ENCODE results near the gene APBA3.

The APBA3 gene

DNA sequence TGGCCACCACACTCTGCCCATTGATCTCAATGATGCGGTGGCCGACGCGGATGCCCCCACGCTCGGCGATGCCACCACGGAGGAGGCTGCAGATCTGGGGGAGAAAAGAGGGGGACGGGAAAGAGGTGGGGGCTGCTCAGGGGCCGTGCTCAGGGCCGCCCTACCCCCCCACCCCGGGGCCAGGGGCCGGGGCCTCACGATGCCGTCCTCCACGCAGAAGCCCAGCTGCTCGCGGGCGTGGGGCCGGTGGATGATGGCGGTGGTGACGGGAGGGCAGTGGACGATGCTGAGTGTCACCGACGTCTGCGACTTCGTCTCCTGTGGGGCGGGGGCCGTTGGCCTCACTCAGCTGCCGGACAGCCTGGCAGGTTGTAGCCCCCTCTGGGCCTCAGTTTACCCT lies 10.3 kb downstream of the APBA3 start:
- DNase-seq (ENCODE audit: low read depth in 3 of 3, low spot score in 1 of 3): no peak

DNA sequence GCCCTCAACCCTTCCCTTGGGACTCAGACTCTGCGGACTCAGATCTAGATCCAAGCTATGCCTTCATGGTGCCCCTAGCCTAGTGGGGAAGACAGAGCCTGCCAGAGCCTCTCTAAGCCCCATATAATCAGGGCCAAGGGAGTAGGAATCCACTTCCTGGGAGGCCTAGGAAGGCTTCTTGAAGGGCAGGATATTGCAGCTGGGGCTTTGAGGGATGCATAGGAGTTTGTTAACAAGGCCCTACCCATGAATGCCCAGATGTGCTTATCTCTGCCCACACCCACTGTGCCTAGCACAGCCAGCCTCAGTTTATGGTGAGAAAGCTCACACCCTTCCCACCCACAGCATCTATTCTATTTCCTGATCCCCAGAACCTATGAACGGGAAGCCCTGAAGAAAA lies 11.3 kb downstream of the APBA3 start:
- DNase-seq (ENCODE audit: low read depth in 3 of 3, low spot score in 1 of 3): no peak

DNA sequence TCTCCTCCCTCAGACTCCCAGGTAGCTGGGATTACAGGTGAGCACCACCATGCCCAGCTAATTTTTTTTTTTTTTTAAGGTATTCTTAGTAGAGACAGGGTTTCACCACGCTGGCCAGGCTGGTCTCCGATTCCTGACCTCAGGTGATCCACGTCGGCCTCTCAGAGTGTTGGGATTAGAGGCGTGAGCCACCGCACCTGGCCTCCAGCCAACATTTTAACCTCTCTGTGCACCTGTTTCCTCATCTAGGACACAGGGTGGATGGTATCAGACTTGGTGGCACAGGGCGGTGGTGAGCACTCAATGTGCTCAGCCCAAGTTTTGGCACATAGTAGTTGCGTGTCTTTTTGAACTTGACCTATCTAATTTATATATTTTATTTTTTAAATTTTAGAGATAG lies 12.5 kb downstream of the APBA3 start:
- DNase-seq (ENCODE audit: low read depth in 3 of 3, low spot score in 1 of 3): no peak

DNA sequence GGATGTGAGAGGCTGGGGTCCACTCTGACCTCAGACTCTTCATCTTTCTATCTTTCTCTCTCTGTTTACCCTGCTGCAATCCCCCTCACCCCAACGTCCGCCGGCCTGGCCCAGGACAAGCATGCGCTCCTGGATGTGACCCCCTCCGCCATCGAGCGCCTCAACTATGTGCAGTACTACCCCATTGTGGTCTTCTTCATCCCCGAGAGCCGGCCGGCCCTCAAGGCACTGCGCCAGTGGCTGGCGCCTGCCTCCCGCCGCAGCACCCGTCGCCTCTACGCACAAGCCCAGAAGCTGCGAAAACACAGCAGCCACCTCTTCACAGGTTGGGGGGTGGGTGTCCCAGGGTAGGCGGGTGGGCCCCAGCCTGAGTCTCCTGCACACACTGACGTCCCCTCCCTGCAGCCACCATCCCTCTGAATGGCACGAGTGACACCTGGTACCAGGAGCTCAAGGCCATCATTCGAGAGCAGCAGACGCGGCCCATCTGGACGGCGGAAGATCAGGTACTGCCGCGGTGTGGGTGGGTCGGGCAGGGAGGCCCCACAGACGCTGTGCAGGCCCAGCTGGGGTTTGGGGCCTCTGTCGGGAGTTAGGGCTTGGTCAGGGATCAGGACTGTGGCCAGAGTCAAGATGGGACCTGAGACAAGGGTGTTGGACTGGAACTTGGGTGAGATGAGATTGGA lies 15.0 kb downstream of the APBA3 start:
- no peak for DNase-seq (ENCODE audit: low read depth in 3 of 3, low spot score in 1 of 3)

DNA sequence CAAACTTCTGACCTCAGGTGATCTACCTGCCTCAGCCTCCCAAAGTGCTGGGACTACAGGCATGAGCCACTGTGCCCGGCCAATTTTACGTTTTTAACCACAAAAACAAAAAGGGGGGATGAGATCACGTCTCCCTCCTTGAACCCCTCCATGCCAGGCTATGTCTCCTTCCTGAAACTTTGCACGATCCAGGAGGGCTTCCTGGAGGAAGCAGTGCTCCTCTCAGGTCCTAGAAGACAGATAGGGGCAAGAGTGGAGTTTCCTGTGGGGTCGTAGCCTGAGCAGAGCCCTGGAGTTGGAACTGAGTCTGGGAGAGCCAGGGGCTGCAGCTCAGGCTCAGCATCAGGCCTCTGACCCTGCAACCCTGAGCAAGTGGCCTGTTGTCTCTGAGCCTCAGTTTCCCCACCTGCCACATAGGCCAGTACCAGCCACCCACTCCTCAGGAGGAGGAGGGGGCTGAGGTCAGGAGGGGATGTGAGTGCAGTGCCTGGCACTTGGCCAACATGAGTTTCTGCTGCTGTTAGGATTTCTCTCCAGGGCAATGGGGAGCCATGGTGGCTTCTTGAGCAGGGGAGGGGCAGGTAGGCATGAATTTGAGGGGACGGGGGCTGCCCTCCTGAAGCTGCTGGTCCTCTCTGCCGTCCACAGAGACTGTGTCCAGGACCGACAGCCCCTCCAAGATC lies 16.0 kb downstream of the APBA3 start:
- no peak for DNase-seq (ENCODE audit: low read depth in 3 of 3, low spot score in 1 of 3)

DNA sequence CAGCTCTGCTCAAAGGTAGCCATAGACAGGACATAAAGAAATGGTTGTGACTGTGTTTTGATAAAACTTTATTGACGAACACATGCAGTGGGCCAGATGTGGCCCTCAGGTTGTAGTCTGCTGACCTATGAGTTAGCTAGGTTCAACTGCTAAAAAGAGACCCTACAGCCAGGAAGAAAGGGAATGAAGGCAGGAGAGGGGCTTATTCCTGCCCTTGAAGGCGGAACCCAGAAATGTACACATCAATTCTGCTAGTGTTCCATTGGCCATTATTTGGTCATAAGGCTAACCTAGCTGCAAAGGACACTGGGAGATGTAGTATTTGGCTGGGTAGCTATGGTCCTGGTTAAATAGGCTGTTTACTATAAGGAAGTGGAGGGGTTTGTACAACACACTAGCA lies 18.0 kb downstream of the APBA3 start:
- no peak for DNase-seq (ENCODE audit: low read depth in 3 of 3, low spot score in 1 of 3)

DNA sequence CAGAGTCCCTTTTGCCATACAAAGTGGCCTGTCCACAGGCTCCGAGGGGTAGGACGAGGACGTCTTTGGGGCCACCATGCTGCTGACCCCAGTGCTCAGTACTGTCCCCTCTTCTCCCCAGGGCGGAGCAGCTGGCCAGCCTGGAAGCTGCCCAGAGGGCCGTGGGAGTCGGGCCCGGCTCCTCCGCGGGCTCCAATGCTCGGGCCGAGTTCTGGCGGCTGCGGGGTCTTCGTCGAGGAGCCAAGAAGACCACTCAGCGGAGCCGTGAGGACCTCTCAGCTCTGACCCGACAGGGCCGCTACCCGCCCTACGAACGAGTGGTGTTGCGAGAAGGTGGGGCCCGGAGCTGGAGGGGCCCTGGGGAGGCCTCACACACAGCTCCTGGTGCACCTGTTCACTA lies 21.1 kb downstream of the APBA3 start:
- DNase-seq (ENCODE audit: low read depth in 3 of 3, low spot score in 1 of 3): no peak

DNA sequence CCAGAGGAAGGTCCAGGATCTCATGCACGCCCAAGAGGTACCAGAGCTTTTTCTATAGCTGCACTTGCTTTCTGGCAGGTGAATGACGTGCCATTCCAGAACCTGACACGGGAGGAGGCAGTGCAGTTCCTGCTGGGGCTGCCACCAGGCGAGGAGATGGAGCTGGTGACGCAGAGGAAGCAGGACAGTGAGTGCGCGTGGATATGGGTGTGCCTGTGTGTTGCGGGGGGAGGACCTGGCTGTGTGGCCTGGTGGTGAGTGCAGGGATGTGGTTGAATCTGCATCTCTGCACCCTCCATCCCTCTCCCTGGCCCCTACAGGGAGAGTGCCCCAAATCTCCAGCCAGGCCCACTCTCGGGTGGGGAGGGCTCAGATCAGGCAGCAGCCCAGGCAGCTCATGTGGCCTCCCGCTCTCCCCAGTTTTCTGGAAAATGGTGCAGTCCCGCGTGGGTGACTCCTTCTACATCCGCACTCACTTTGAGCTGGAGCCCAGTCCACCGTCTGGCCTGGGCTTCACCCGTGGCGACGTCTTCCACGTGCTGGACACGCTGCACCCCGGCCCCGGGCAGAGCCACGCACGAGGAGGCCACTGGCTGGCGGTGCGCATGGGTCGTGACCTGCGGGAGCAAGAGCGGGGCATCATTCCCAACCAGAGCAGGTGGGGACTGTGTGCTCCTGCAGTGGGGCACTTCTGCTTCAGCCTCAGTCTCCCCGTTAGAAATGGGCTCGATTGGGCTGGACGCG lies 22.8 kb downstream of the APBA3 start:
- no peak for DNase-seq (ENCODE audit: low read depth in 3 of 3, low spot score in 1 of 3)

DNA sequence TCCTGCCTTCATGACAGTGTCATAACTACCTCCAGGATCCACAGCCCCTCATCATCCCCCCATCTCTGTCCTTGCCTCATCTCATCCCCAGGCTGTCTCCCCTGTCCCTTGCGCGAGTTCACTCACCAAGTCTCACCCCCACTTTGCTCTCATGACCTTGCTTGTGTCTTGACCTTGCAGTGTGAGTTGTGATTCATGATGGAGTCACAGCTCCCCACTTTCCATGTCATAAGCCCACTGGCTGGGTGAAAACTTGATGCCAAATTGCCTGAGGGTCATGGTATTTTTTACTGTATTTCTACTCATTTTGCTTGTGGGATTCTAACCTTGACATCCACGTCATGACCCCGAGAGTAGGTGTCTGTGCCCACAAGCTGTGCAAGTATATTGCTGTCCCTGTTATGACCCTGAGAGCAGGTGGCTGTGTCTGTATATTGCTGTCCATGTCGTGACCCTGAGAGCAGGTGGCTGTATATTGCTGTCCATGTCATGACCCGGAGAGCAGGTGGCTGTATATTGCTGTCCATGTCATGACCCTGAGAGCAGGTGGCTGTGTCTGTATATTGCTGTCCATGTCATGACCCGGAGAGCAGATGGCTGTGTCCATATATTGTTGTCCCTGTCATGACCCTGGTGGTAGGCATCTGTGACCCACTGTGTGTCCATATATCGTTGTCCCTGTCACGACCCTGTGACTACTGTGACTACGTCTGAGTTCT lies 23.8 kb downstream of the APBA3 start:
- DNase-seq (ENCODE audit: low read depth in 3 of 3, low spot score in 1 of 3): no peak

DNA sequence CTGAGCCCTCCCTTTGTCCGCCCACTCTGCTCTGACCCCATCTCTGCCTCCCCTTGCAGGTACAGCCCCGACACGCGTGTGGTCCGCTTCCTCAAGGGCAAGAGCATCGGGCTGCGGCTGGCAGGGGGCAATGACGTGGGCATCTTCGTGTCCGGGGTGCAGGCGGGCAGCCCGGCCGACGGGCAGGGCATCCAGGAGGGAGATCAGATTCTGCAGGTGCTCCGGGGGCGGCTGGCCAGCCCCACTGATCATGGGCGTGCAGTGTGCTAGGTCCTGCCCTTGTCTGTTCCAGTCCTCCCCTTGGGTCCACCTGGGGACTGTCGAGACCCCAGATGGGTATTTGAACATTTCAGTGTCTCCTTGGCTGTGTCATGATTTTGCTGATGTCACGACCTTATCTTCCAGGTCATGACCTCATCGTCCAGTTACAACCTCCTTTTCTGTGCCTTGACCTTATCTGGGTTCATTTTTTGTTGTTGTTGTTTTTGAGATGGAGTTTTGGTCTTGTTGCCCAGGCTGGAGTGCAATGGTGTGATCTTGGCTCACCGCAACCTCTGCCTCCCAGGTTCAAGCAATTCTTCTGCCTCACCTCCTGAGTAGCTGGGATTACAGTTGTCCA lies 25.3 kb downstream of the APBA3 start:
- no peak for DNase-seq (ENCODE audit: low read depth in 3 of 3, low spot score in 1 of 3)

DNA sequence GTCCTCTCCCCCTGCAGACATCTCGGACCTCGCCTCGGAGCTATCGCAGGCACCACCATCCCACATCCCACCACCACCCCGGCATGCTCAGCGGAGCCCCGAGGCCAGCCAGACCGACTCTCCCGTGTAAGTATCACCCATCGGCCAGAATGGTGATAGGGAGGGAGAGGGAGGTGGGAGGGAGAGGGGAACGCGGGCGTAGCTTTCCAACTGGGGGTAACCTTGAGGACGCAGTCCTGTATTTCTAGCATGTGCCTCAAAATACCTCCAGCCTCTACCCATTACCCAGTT lies 27.2 kb downstream of the APBA3 start:
- no peak for DNase-seq (ENCODE audit: low read depth in 3 of 3, low spot score in 1 of 3)

DNA sequence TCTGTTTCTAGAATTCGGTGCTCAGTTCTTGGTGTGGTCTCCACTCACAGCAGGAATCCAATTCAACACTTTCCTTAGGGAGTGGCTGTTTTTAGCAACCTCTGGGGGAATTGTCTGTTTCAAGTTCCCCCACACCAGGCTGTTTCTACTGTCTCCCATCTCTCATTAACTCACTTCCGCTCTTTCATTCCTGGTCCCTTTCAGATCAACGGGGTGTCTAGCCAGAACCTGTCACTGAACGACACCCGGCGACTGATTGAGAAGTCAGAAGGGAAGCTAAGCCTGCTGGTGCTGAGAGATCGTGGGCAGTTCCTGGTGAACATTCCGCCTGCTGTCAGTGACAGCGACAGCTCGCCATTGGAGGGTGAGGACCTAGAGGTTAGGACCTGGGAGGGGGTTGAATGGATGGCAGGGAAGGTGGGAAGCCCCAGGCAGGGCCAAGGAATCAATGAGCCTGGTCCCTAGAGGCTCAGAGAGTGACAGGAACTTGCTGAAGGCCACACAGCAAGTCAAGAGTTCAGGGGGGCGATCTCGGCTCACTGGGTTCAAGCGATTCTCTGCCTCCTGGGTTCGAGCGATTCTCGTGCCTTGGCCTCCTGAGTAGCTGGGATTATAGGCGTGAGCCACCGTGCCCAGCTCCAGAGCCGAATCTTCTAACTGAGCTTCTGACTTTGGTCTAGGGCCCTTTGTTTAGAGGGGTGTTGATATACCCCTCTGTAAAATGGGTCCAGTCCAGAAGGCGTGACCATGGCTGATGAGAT lies 27.8 kb downstream of the APBA3 start:
- no peak for DNase-seq (ENCODE audit: low read depth in 3 of 3, low spot score in 1 of 3)

DNA sequence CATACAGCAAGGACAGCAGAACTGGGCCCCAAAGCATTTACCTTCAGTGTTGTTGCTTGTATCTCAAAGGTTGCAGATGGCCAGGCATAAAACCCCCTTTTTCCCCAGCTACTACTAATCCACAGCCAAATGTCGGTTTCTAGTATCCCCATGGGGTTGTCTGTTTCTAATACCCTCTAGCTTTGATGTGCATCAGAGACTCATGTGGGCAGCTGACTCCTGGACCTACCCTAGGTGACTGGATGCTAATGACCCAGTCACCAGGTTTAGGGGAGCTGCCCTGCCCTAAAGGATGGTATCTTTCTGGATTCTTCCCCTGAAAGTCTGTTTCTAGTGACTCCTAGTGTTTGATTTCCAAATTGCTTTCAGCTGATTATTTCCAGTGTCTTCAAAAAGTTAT lies 29.4 kb downstream of the APBA3 start:
- no peak for DNase-seq (ENCODE audit: low read depth in 3 of 3, low spot score in 1 of 3)

DNA sequence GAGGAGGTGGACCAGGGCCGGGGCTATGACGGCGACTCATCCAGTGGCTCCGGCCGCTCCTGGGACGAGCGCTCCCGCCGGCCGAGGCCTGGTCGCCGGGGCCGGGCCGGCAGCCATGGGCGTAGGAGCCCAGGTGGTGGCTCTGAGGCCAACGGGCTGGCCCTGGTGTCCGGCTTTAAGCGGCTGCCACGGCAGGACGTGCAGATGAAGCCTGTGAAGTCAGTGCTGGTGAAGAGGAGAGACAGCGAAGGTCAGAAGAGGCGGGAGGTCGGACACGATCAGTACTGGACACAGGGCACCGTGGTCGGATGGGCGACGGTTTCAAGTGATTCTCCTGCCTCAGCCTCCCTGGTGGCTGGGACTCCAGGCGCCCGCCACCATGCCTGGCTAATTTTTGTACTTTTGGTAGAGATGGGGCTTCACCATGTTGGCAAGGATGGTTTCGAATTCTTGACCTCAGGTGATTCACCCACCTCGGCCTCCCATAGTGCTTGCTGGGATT lies 31.0 kb downstream of the APBA3 start:
- no peak for DNase-seq (ENCODE audit: low read depth in 3 of 3, low spot score in 1 of 3)

DNA sequence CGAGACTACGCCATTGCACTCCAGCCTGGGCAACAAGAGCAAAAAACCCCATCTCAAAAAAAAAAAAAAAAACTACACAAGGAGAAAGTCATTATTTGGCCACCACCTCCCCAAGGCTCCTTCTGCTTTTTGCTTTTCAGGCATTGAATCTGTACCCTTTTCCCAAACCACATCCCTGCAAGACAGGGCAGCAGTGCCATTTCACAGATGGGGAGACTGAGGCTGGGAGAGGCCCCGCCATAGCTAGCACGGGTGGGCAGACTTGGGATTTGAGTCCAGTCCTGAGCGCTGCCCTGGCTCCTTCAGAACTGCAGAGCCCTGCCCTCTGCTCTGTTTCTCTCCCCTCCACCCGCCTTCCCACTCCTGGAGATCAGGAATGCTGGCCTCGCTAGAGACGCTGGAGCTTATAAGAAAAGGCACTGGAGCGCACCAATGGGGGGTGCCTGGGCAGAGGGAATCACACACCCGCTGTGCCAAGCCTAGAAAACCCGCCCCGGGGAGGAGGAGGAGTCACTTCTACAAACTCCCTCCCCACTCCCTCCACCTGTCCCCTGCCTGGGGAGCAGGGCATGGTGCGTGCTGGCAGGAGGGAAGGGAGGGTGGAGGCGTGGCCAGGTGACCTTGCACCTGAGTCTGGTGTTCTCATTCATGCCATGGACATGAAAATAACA lies 35.7 kb downstream of the APBA3 start:
- DNase-seq (ENCODE audit: low read depth in 3 of 3, low spot score in 1 of 3): no peak

DNA sequence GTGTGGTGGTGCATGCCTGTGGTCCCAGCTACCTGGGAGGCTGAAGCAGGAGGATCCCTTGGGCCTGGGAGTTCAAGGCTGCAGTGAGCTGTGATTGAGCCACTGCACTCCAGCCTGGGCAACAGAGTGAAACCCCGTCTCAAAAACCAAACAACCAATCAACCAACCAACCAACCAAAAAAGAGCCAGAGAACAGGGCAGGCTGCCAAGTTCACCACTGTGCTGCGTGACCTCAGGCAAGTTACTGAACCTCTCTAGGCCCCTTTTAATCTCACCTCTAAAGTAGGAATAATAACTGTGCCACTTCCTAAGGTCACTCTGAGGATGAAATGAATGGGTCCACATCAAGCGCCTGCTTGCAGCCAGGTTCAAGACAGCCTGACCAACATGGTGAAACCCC lies 36.4 kb downstream of the APBA3 start:
- no peak for DNase-seq (ENCODE audit: low read depth in 3 of 3, low spot score in 1 of 3)

DNA sequence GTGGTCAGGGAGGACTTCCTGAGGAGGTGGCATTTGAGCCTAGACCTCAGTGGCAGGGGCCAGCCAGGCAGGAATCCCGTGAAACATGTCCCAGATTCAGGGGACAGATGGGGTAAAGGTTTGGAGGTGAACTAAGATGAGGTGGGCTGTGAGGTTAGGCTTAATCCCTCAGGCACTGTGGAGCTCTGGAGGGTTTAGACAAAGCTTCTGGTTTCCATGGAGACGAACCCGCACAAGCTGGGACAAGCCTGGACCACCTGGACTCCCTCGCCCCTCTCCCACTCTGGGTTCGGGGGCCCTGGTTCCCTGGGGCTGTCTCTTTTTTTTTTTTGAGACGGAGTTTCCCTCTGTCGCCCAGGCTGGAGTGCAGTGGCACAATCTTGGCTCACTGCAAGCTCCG lies 37.6 kb downstream of the APBA3 start:
- no peak for DNase-seq (ENCODE audit: low read depth in 3 of 3, low spot score in 1 of 3)

DNA sequence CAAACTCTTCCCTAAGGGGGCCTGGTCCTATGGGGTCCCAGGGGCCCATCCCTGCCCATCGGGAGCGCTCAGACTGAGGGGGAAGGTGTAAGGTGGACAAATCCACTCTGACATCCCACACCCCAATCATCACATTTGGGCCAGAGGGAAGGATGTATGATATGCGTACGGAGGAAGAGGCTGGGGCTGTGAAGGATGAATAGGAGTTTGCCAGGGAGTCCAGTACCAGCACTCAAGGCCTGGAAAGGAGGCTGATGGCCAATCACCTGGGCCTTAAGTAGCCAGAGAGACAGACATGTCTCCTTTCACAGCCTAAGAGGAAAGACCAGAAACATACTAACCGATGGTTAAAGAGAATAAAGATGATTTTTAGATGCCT lies 38.4 kb downstream of the APBA3 start:
- DNase-seq (ENCODE audit: low read depth in 3 of 3, low spot score in 1 of 3): no peak

DNA sequence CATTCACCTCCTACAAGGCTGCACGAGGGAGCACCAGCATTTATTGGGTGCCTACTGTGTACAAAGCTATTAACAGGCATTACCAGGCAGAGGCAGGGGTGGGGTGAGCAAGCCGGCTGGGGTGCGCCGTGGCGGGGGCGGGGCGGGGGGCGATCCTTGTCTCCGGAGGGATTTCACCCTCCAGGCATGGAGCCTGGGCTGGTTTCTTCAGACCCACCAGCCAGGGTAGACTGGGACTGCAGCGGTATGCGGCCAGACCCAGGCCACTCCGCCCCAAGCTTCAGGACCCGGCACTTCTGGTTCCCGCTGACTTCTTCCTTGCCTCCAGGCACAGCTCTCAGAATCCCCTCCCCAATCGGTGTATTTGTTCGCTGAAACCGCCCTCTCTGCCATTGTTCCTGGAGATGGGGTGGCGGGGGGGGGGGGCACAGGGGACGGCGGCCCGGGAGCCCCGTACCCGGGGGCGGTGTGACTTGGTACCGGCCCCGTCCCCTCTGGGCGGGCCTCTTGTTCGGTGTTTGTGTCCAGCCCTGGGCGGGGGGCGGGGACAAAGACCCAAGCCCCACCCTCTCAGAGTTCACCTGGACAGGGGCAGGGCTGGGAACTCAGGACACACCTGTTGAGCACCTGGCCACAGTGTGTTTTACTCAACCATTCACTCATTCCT lies 38.9 kb downstream of the APBA3 start:
- no peak for DNase-seq (ENCODE audit: low read depth in 3 of 3, low spot score in 1 of 3)

Measured in stimulated activated CD4-positive, alpha-beta T cell treated with anti-CD3 and anti-CD28 coated beads, TNF-alpha, amount 100 ng/mL, for 1 hour (primary cell).